Brain pericyte (primary cell): ENCODE data around the gene NPEPL1.

Experiments
- DNase-seq: peaks from one replicate; pipeline ENCODE4 v3.0.0-alpha.2; 2012; ENCODE audit warnings: low read depth, low spot score

NPEPL1 gene

DNA sequence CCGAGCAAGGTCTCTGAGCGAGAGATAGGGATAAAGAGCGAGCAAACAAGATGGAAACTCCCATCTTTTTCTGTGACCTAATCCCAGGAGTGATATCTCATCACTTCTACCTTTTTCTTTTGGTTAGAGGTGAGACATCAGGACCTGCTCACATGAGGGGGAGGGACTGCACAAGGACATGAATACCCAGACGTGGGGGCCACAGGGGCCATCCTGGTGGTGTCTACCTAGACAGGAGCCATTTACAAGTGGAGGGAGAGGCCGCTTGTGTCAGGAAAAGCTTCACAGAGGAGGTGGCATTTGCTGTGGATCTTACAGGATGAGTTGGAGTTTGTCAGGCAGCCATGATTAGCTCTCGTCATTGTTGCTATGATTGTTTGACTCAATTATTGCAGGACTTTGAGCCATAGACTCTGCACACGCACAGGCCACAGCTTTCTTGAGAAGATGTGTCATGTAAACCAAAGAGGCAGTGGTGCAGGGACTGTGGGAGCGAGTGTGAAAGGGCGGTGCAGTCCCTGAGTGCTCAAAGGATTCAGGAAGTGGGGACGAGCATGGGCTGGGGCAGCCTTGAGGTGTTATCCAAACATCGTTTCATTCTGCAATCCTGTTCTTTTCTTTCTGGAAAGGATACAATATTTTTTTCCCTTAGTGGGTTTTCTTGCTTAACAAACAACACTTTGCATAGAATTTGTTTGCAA lies 7.7 kb downstream of the NPEPL1 start:
- DNase-seq = no peak

DNA sequence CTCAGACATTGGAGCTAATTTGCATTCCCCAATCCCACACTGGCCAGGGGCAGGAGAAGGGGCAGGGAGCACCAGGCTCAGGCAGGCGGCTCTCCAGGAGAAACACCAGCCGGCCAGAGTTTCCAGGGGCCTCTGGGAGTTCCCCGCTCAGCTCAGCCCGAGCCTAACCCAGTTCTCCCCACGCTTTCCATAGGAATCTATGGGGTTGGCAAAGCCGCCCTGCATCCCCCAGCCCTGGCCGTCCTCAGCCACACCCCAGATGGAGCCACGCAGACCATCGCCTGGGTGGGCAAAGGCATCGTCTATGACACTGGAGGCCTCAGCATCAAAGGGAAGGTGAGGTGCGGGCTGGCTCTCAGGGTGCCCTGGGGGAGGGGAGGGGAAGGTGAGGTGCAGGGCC lies 8.2 kb downstream of the NPEPL1 start:
- no peak for DNase-seq

DNA sequence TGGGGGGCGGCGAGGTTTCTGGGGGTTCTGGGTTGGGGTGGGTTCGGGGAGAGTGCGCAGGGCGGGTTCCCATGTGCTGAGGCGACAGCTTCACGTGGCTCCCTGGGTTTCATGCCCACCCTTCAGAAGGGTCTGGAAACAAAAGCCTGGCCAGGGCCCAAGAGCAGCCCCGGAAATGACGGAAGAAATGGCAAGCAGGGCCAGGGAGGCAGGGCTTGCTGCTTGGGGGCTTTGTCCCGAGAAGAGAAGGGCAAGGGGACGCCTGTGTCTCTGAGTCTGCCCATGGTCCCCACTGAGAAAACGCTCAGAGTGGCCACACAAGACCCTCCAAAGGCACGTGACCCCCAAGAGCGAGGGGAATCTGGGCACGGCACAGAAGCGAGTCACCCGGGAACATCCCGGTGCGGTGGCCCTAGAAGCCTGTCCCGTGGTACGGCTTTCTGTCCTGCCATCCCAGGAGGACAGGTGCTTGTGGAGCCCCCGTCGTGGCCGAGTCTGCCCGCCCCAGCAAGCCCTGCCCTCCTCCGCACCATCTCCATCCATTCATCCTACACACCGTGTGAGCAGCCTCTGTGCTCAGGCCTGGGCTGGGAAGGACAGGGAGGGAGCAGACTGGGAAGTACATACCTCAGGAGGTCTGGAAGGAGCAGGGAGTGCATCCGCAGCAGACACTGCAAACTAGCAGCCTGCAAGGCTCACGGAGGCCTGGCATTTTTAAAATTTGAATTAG lies 9.0 kb downstream of the NPEPL1 start:
- DNase-seq = no peak

DNA sequence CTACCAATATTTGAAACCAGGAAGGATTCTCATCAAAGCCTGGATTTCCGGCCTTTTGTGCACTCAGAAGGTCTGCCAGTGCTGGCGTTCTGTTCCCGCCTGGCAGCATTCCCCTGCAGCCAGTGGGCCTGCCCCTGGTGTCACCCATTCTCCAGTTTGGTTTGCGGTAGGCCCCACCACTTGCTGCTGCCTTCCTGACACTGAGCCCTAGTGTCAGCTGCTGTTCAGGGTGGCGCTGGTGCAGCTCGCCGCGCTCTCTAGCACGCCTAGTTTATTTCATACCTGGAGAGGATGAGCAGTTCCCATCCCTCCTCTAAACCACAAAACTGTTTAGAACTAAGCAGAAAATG lies 9.5 kb downstream of the NPEPL1 start:
- DNase-seq = no peak

DNA sequence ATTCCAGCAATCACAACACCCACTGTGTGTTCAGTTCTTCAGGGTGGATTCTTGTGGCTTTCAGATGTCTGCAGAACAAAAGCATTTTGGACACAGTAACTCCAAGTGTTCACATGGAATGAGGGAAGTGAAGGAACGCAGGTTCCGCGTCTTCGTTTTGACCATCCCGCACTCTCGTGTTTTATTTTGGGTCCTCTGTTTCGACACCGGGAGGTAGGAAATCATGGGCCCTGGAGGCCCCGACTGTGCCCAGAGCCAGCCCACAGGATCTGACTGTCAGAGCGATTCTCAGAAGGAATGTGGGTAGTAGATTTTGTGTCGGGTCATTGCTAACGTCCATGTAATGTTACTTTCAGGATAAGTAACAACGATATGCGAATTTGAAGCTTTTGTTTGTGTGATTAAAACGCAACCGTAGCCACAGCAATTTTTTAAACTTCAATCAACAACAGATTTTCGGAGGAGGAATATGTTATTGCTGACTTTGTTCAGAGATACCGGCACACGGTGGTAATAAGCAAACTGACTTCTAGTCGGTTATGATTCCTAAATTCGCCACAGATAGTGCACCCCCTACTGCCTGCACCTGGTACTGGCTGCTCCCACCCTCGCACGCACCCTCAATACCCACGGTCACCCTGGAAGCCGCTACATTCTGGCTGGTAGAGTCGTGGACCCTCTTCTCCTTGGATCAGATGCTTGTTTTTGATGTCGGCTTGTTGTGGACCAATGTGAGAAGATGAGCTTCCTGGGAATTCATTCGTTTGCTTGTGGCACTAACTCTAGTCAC lies 10.5 kb downstream of the NPEPL1 start:
- DNase-seq = no peak

DNA sequence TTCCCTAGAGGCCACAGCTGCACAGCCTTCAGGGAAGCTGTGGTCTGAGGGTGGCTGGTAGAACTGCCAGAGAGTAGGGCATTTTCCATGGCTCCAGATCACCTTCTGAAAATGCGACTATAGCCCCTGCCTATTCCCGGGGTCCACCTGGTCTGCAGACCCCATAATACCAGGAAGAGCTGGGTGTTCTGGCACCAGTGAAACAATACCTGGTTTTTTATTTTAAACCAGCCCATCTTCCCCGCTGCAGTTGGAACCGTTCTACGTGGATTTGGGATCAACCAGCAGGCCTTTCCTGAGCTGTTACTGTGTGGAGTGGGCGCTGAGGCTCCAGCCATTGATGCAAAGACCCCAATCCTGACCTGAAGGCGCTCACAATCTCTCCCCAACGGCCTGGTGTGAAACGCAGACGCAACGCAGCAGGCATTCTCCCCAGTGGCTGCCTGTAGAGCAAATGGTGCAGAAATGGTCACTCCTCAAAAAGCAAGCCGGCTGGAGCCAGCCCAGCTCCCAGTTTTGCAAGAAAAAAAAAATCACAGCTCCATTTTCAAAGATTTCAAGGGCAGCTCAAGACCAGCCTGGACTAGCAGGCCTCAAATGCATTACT lies 11.3 kb downstream of the NPEPL1 start:
- no peak for DNase-seq

DNA sequence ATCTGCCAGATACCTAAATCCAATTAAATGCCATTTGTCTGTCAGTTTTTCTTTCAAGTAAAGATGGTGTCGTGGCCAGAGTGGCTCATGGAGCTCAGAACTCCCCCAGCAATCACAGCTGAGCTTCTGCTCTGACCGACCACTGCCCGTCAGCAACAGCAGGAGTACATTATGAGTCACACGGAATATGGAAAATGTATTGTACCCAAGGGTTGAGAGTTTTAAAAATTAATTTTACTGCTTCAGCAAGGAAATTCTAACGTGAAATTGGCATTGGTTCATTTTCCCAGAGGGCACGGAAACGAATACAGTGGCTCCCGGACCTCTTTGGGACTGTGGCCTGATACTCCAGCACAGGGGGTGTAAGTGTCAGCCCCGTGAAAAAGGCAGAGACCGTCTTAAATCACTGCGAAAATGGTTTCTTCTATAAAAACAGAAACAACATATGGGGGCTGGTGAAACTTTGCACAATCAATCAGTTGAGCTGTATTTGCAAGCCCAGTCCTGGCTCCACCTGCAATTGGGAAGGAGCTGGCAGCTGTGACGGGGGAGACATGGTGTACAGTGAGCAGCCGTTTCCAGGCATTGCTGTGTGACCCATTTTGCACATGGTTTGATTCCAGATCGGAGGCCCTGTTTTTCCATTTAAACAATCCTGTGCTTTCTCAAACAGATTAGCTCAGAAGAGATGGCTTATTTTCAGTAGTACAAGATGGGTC lies 12.8 kb downstream of the NPEPL1 start:
- DNase-seq = no peak

DNA sequence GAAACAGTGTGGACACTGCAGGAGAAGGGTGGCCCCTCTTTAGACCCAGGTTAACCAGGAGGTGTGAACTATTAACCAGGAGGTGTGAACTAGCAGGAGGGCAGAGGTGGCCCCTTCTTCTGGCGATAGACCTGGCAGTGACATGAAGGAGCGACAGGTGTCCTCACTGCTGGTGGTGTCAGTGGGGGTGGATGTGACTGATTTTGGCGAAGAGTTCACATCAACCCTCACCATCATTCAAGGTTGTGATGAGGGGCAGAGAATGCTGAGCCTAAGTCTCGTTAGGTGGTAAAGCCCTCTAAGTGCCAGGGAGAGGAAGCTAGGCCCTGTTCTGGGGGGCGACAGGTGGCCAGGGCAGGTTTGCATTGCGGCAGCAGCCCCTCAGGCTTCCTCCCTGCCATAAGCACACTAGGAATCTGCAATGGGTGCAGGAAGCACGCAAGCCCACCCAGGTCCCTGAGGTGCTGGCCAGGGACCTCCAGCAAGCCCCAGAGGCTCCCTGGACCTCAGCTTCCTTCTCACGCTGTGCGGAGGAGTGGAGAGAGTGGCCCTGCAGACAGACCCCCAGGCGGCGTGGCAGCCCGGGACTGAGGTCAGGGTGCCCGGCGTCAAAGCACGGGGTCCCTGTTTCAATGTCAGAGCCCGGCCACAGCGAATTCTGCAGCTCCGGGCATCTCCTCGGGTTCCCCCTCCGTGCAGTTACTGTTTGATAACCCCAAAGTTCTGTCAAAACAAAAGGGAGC lies 13.7 kb downstream of the NPEPL1 start:
- no peak for DNase-seq

DNA sequence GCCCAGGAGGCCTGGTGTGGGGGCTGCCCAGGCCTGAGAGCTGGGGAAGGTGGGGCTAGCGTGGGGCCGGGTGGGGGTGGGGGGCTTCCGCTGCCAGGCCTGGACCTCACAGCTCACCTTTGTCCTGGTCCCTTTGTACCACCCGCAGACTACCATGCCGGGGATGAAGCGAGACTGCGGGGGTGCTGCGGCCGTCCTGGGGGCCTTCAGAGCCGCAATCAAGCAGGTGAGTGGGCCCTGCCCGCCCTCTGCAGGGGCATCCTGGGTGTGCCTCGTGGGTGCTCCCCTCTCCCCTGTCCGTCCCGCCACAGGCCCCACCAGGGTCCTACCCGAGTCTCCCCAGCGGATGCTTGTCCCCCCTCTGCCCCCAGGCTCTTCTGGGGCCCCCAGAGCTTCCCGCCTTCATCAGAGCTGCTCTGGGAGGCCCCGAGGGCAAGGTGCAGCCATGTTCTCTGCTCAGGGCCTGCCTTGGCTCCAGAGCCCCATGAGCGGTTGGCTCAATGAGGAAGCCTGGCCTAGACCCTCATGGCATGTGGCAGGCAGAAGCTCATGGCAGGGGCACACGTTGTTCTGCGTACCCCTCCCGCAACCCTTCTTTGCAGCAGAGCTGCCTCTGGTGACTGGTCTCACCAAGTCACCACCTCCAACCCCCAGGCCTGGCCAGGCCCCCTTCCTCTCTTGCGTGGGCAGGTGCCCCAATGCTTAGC lies 14.5 kb downstream of the NPEPL1 start:
- DNase-seq = no peak

DNA sequence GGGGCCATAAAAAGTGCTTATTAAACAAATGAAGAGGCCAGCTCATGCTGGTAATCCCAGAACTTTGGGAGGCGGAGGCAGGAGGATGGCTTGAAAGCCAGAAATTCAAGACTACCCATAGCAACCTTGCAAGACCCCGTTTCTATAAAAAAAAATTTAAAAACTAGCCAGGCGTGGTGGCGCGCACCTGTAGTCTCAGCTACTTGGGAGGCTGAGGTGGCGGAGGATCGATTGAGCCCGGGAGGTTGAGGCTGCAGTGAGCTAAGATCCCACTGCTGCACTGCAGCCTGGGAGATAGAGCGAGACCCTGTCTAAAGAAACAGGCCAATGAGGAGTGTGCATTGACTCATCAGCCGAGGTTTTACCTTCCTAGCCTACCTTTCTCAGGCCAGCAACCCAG lies 15.2 kb downstream of the NPEPL1 start:
- no peak for DNase-seq

DNA sequence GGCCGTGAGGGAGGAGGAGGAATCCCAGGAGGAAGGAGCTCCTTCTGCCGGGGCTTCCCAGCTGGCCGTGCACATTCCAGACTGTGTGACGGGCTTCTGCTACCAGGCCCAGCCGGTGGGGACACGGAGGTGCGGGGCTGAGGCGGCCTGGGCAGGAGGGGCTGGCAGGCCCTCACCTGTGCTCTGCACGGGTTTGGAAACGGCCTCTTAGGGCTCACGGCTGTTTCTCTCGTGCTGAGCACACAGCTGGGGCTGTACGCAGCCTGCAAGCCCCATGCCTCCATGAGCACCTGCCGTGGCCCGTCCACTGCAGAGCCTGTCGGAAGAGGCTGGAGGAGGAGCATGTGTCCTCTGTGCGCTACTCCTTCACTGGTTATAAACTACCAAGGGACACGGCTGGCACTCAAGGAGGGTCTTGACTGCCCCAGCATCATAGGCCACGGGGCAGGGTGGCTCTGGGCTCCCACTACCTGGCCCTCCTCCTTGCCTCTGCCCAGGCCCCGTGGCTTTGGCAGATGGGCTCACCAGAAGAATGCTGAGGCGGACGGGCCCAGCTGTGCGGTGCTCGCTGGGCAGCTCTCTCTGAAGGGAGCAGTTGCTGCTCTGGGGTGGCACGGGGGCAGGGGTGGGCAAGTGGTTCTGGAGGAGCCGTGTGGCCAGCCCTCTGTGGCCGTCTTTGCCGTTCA lies 15.8 kb downstream of the NPEPL1 start:
- no peak for DNase-seq

DNA sequence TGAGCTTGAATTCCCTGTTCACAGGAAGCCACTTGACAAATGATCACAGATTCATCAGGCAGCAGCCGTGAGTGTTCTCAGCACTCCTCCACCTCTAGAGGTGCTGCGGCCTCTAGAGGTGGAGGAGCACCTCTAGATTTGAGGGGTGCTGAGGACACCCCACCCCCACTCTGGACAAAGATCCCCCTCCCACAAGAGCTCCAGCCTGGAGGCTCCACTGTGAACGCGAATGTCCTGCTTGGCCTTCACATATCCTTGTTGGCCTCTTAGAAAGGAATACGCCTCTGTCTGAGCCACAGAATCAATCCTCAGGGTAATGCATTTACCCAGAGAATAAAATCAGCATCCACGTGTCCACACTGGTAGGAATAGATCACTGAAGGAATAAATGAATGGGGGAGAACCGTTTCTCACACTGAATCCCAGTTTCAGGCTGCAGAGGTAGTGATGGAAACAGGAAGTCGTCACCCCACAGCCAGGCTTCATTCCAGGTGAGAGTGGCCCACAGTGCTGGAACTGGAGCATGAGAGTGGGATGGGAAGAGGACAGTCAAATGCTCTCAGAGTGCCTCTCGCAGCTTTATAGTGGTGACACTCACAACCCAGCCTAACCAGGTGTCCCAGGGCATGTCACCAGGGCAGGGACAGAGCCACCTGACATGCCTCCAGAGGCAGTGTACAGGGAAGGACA lies 16.6 kb downstream of the NPEPL1 start:
- DNase-seq = no peak

DNA sequence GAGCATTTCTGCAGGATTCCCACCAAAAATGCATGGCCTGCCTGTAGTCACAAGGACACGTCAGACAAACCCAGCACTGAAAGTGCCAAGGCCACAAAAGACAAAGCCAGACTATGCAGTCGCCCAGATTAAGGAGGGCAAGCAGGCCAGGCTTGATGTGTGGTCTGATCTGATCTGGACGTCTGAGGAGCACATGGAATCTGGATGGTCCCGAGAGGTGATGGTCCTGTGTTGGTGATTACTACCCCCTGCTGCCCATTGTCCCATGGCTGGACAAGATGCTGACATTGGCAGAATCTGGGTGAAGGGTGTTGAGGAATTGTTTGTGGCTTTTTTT lies 17.1 kb downstream of the NPEPL1 start:
- no peak for DNase-seq

DNA sequence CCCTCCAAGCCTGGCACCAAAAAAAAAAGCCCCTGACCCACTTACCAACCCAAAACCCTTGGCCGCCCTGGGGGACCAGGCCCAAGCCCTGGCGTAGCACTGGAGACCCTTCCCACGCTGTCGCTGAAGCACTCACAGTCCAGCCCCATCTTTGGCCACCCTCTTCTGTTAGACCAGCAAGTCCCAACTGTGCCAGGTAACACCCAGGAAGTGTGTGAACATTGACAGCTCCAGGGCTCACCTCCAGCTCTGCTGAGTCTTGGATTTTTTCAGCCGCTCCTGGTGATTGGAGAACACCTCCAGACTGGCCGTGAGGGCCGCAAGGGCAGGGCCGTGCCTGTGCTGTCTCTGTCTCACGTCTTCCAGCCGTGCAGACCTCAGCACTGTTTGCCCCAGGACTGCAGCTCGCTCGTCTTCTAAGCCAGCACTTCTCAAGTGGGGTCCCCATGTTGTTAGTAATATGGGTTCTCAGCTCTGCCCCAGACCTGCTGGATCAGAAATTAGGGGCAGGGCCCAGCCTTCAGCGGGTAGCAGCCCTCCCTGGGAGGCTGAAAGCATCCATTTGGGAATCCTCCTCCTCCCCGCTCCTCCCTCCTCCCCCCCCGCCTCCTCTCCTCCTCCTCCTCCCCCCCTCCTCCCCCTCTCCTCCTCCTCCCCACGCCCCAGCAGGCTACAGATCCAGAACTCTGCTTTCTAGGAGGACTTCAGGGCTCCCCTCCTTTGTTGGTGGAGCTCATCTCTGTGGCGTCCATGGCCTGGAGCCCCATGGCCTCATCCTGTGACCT lies 18.1 kb downstream of the NPEPL1 start:
- DNase-seq = no peak

DNA sequence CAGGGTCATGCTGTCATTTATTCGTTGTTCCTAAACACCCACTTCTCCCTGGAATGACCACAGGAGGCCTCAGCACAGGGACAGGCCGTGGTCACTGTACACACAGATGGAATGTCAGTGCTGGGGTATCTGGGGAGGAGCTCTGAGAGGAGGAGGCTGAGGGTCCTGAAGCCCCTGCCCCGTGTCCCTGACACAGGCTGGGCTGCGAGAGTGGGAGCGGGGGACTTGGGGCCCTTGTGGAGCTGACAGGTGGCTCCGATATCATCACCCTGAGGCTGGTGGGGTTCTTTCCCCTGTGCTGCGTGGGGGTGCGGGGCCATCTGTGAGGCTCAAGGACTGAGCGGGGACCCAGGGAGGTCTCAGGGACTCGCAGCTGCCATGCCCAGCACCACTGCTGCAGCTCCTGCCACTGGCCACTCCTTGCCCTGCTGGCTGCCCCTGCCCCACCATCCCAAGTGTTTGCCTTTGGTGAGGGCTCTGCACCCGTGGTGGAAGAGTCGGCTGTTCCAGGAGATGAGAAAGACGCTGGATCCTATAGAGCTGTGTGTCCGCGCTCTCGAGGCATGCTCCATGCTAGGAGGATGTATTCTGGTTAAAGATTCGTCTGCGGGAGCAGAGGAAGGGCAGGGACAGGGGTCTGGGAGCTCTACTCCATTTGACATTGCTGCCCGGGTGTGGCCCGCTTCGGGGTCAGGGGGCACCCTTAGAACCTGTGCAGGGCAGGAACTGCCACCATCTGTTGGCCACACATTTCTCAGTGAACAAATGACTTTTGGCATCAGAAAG lies 18.9 kb downstream of the NPEPL1 start:
- no peak for DNase-seq

DNA sequence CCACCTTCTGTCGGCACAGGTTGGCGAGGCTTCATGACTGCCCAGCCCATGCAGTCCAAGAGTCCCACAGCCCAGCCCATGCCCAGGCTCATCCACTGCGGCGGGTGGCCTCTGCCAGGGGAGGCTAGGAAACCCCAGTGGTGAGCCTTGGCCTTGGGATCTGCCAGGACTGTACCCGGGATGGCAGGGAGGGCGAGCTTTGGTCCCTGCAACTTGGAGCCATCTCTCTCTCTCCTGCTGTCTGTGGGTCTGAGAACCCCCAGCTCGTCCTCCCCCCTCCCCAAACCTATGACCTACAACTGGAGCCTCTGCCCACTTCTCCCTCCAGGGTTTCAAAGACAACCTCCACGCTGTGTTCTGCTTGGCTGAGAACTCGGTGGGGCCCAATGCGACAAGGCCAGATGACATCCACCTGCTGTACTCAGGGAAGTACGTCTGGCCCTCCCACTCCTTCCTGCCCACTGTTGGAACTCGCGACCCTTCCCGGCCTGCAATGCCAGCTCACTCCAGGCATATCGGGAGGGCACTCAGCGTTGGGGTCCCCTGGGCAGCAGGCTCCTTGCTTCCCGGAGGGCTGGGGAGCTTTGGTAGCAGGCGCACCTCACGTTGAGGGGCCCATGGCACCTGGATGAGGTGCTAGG lies 19.7 kb downstream of the NPEPL1 start:
- no peak for DNase-seq
